ENCODE measurements around the gene IFRD2. TPM values are rescaled to one million over a fixed set of nuclear protein-coding genes. Genes with fewer than 3 reads are reported as not detected.

IFRD2 gene
- total RNA-seq, 1 donor from 2014 or later = 44.9 TPM

DNA sequence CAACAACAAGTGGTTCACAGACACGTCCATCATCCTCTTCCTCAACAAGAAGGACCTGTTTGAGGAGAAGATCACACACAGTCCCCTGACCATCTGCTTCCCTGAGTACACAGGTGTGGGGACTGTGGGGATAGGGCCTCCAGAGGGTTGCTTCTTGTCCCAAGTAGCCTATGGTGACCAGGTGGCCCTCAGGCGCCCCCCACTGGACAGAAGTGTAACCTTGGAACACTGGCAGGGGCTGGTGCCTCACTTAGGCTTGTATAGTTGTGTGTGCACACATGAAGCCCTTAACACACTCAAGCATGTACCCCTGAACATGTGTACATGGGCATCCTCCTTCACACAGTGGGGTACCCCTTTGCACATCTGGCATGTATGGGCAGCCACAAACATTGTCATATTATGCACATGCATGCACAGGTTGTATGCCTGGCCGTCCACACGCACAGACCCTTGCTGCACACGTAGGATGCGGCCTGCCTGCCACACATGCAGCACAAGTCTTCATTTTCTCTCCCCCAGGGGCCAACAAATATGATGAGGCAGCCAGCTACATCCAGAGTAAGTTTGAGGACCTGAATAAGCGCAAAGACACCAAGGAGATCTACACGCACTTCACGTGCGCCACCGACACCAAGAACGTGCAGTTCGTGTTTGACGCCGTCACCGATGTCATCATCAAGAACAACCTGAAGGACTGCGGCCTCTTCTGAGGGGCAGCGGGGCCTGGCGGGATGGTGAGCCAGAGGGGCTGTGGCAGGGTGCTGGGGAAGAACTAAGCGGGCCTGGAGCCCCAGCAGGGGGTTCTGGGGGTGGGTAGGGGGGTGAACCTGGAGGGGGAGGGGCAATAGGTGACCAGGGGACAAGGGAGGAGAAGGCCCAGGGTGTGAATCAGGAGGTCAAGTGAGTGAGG is 35.0 kb downstream of the IFRD2 start:
- Histone ChIP-seq H3K4me1 (ENCODE audit: control insufficient read depth in 3 of 3, insufficient read depth in 3 of 3, low read length in 3 of 3) (peaks cover 39 to 61% (median 61%) of the 10 kb centered on the region in 3 donors), H3K9ac (ENCODE audit: low read depth in 1 of 3, low read length in 3 of 3) (no peak overlapping the region), H3K27ac (ENCODE audit: low read depth, low read length) (no peak overlapping the region), H3K27me3 (ENCODE audit: control insufficient read depth in 3 of 3, insufficient read depth in 3 of 3, low read length in 3 of 3) (no peaks in the 10 kb centered on the region), H3K4me3 (ENCODE audit: low read length in 3 of 3) (no peak overlapping the region), H3K36me3 (ENCODE audit: control insufficient read depth in 3 of 3, insufficient read depth in 3 of 3, low read length in 3 of 3) (peaks cover 22 to 35% (median 30%) of the 10 kb centered on the region in 3 donors), H3K9me3 (ENCODE audit: control insufficient read depth in 3 of 3, low read length in 3 of 3) (no peaks in the 10 kb centered on the region)

- H3K4me3 ChIP-seq (ENCODE audit: low read length in 3 of 3) = no peak overlapping the region
- no peaks in the 10 kb centered on the region for H3K27me3 ChIP-seq (ENCODE audit: control insufficient read depth in 3 of 3, insufficient read depth in 3 of 3, low read length in 3 of 3)
- H3K36me3 ChIP-seq (ENCODE audit: control insufficient read depth in 3 of 3, insufficient read depth in 3 of 3, low read length in 3 of 3) = peaks cover 22 to 39% (median 35%) of the 10 kb centered on the region in 3 donors
- no peaks in the 10 kb centered on the region for H3K9me3 ChIP-seq (ENCODE audit: control insufficient read depth in 3 of 3, low read length in 3 of 3)
- H3K9ac ChIP-seq (ENCODE audit: low read depth in 1 of 3, low read length in 3 of 3) = peak overlapping the region in 1 of 3 donors; percentile 54
- peaks cover 38 to 67% (median 66%) of the 10 kb centered on the region in 3 donors for H3K4me1 ChIP-seq (ENCODE audit: control insufficient read depth in 3 of 3, insufficient read depth in 3 of 3, low read length in 3 of 3)
- H3K27ac ChIP-seq (ENCODE audit: low read depth, low read length) = peak overlapping the region; percentile 76
These were observed 37.0 kb downstream of the IFRD2 start for GRCh38 chr3:50255251-50255615.

- Histone ChIP-seq H3K4me1 (ENCODE audit: control insufficient read depth in 3 of 3, insufficient read depth in 3 of 3, low read length in 3 of 3) (peaks cover 42 to 71% (median 70%) of the 10 kb centered on the region in 3 donors), H3K36me3 (ENCODE audit: control insufficient read depth in 3 of 3, insufficient read depth in 3 of 3, low read length in 3 of 3) (peaks cover 22 to 39% (median 35%) of the 10 kb centered on the region in 3 donors), H3K27ac (ENCODE audit: low read depth, low read length) (peak overlapping the region; percentile 76), H3K27me3 (ENCODE audit: control insufficient read depth in 3 of 3, insufficient read depth in 3 of 3, low read length in 3 of 3) (no peaks in the 10 kb centered on the region), H3K9ac (ENCODE audit: low read depth in 1 of 3, low read length in 3 of 3) (peak overlapping the region in 2 of 3 donors; percentile 10 to 54), H3K9me3 (ENCODE audit: control insufficient read depth in 3 of 3, low read length in 3 of 3) (no peaks in the 10 kb centered on the region), H3K4me3 (ENCODE audit: low read length in 3 of 3) (no peak overlapping the region)
These were observed 37.5 kb downstream of the IFRD2 start for GRCh38 chr3:50254577-50255250.

GRCh38 chr3:50251220-50251619 is 41.0 kb downstream of the IFRD2 start:
- no peaks in the 10 kb centered on the region for H3K27me3 ChIP-seq (ENCODE audit: control insufficient read depth in 3 of 3, insufficient read depth in 3 of 3, low read length in 3 of 3)
- no peak overlapping the region for H3K4me3 ChIP-seq (ENCODE audit: low read length in 3 of 3)
- peak overlapping the region in 1 of 3 donors; percentile 33 for H3K9ac ChIP-seq (ENCODE audit: low read depth in 1 of 3, low read length in 3 of 3)
- no peak overlapping the region for H3K27ac ChIP-seq (ENCODE audit: low read depth, low read length)
- H3K36me3 ChIP-seq (ENCODE audit: control insufficient read depth in 3 of 3, insufficient read depth in 3 of 3, low read length in 3 of 3) = peaks cover 5 to 25% (median 17%) of the 10 kb centered on the region in 3 donors
- H3K4me1 ChIP-seq (ENCODE audit: control insufficient read depth in 3 of 3, insufficient read depth in 3 of 3, low read length in 3 of 3) = peaks cover 70 to 85% (median 85%) of the 10 kb centered on the region in 3 donors
- no peaks in the 10 kb centered on the region for H3K9me3 ChIP-seq (ENCODE audit: control insufficient read depth in 3 of 3, low read length in 3 of 3)

DNA sequence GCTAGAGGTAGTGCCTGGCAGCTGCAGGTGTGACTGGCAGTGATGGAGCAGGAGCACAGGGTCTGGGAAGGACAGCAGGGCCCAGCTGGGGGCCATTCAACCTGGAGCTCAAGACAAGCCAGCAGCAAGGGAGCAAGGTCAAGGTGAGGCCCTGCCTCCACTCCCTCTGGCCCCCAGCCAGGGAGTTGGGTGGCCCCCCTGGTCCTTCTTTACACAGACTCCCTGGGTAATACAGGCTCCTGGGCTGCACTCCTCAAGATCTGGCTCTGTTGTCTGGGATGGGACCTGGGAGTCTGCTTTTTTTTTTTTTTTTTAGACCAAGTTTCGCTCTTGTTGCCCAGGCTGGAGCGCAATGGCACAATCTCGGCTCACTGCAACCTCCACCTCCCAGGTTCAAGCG is 41.7 kb downstream of the IFRD2 start:
- no peaks in the 10 kb centered on the region for H3K27me3 ChIP-seq (ENCODE audit: control insufficient read depth in 3 of 3, insufficient read depth in 3 of 3, low read length in 3 of 3)
- no peak overlapping the region for H3K27ac ChIP-seq (ENCODE audit: low read depth, low read length)
- H3K4me1 ChIP-seq (ENCODE audit: control insufficient read depth in 3 of 3, insufficient read depth in 3 of 3, low read length in 3 of 3) = peaks cover 75 to 90% (median 89%) of the 10 kb centered on the region in 3 donors
- H3K4me3 ChIP-seq (ENCODE audit: low read length in 3 of 3) = no peak overlapping the region
- peaks cover 3 to 23% (median 15%) of the 10 kb centered on the region in 3 donors for H3K36me3 ChIP-seq (ENCODE audit: control insufficient read depth in 3 of 3, insufficient read depth in 3 of 3, low read length in 3 of 3)
- H3K9ac ChIP-seq (ENCODE audit: low read depth in 1 of 3, low read length in 3 of 3) = peak overlapping the region in 2 of 3 donors; percentile 25 to 51
- no peaks in the 10 kb centered on the region for H3K9me3 ChIP-seq (ENCODE audit: control insufficient read depth in 3 of 3, low read length in 3 of 3)

- no peak overlapping the region for H3K4me3 ChIP-seq (ENCODE audit: low read length in 3 of 3)
- H3K27ac ChIP-seq (ENCODE audit: low read depth, low read length) = no peak overlapping the region
- H3K27me3 ChIP-seq (ENCODE audit: control insufficient read depth in 3 of 3, insufficient read depth in 3 of 3, low read length in 3 of 3) = no peaks in the 10 kb centered on the region
- no peaks in the 10 kb centered on the region for H3K9me3 ChIP-seq (ENCODE audit: control insufficient read depth in 3 of 3, low read length in 3 of 3)
- peaks cover 3 to 22% (median 13%) of the 10 kb centered on the region in 3 donors for H3K36me3 ChIP-seq (ENCODE audit: control insufficient read depth in 3 of 3, insufficient read depth in 3 of 3, low read length in 3 of 3)
- peaks cover 72 to 88% (median 87%) of the 10 kb centered on the region in 3 donors for H3K4me1 ChIP-seq (ENCODE audit: control insufficient read depth in 3 of 3, insufficient read depth in 3 of 3, low read length in 3 of 3)
- peak overlapping the region; percentile 11 to 68 (median 23) for H3K9ac ChIP-seq (ENCODE audit: low read depth in 1 of 3, low read length in 3 of 3)
These were observed 42.8 kb downstream of the IFRD2 start for GRCh38 chr3:50249457-50249856.

DNA sequence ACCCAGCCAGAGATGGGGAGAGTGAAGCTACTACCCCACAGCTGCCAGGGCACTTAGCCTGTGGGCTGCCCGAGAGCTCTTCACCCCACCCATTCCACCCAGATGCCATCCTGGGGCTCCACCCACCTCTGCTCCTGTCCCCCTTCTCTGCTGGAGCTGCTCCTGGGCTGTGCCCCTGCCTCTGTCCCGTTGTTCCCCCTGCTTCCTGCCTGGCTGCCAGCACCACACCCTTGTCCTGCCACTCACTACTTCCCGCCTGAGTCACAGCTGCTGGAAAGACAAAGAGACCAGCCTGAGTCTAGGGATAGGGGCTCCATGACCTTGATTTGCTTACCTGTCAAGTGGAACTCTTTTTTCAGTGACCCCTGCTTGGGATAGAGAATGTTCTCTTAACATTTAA is 43.8 kb downstream of the IFRD2 start:
- H3K36me3 ChIP-seq (ENCODE audit: control insufficient read depth in 3 of 3, insufficient read depth in 3 of 3, low read length in 3 of 3) = peaks cover 3 to 16% (median 9%) of the 10 kb centered on the region in 3 donors
- peaks cover 76 to 87% (median 86%) of the 10 kb centered on the region in 3 donors for H3K4me1 ChIP-seq (ENCODE audit: control insufficient read depth in 3 of 3, insufficient read depth in 3 of 3, low read length in 3 of 3)
- no peaks in the 10 kb centered on the region for H3K27me3 ChIP-seq (ENCODE audit: control insufficient read depth in 3 of 3, insufficient read depth in 3 of 3, low read length in 3 of 3)
- no peaks in the 10 kb centered on the region for H3K9me3 ChIP-seq (ENCODE audit: control insufficient read depth in 3 of 3, low read length in 3 of 3)
- no peak overlapping the region for H3K4me3 ChIP-seq (ENCODE audit: low read length in 3 of 3)
- H3K27ac ChIP-seq (ENCODE audit: low read depth, low read length) = peak overlapping the region; percentile 23
- peak overlapping the region; percentile 7 to 68 (median 59) for H3K9ac ChIP-seq (ENCODE audit: low read depth in 1 of 3, low read length in 3 of 3)

- Histone ChIP-seq H3K4me1 (ENCODE audit: control insufficient read depth in 3 of 3, insufficient read depth in 3 of 3, low read length in 3 of 3) (peaks cover 86 to 95% (median 92%) of the 10 kb centered on the region in 3 donors), H3K27ac (ENCODE audit: low read depth, low read length) (peak overlapping the region; percentile 80), H3K4me3 (ENCODE audit: low read length in 3 of 3) (peak overlapping the region; percentile 20 to 81 (median 74)), H3K9me3 (ENCODE audit: control insufficient read depth in 3 of 3, low read length in 3 of 3) (no peaks in the 10 kb centered on the region), H3K36me3 (ENCODE audit: control insufficient read depth in 3 of 3, insufficient read depth in 3 of 3, low read length in 3 of 3) (peaks cover 0 to 6% (median 4%) of the 10 kb centered on the region in 3 donors), H3K27me3 (ENCODE audit: control insufficient read depth in 3 of 3, insufficient read depth in 3 of 3, low read length in 3 of 3) (no peaks in the 10 kb centered on the region), H3K9ac (ENCODE audit: low read depth in 1 of 3, low read length in 3 of 3) (peak overlapping the region; percentile 61 to 83 (median 80))
These were observed 45.7 kb downstream of the IFRD2 start for GRCh38 chr3:50246517-50246954.

DNA sequence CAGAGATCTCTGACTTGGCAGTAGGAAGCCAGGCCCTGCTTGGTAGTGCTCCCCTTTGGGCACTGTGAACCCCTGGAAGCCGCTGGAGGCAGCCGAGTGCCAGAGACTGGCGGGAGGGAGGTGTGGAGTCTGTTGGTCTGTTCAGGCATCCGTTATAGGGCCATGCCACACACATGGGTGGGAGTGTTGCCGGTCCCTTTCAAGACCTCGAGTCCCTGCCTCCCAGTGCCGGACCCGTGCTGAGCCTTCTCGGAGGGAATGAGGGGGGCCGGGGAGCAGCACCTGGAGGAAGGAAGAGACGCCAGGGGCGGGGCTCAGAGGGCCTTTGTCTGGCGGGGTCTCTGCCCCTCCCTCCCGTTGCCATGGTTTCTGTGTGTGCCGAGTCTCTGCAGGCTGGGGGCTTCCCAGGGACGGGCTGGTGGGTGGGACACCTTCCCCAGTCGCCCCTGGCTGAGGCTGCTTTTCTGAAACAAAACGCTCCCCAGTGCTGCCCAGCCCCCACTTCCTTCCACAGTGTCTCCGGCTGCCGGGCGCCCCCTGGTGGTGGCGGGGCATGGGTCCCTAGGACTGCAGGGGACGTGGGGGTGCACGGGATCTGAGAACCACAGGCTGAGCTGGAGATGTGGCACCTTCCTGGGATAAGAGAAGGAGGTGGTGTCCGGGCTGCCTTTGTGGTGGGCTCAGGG is 46.3 kb downstream of the IFRD2 start:
- Histone ChIP-seq H3K9me3 (ENCODE audit: control insufficient read depth in 3 of 3, low read length in 3 of 3) (no peaks in the 10 kb centered on the region), H3K27me3 (ENCODE audit: control insufficient read depth in 3 of 3, insufficient read depth in 3 of 3, low read length in 3 of 3) (no peaks in the 10 kb centered on the region), H3K9ac (ENCODE audit: low read depth in 1 of 3, low read length in 3 of 3) (peak overlapping the region; percentile 63 to 83 (median 80)), H3K4me3 (ENCODE audit: low read length in 3 of 3) (peak overlapping the region; percentile 72 to 81 (median 74)), H3K36me3 (ENCODE audit: control insufficient read depth in 3 of 3, insufficient read depth in 3 of 3, low read length in 3 of 3) (peaks cover 0 to 6% (median 4%) of the 10 kb centered on the region in 3 donors), H3K27ac (ENCODE audit: low read depth, low read length) (peak overlapping the region; percentile 80), H3K4me1 (ENCODE audit: control insufficient read depth in 3 of 3, insufficient read depth in 3 of 3, low read length in 3 of 3) (peaks cover 88 to 95% (median 92%) of the 10 kb centered on the region in 3 donors)
